Gastroesophageal sphincter (tissue), 4 donors: ENCODE data around the gene ARHGEF4. TPM values are rescaled to one million over a fixed set of nuclear protein-coding genes. Genes with fewer than 3 reads are reported as not detected.
A peak's percentile ranks its signal among the peaks of the same experiment; 100 is the strongest.

Experiments used
- ATAC-seq: fragments of 150-250 bp; one replicate; pipeline ENCODE4 v1.9.1; 2016; ENCODE audit warnings: mild to moderate bottlenecking, moderate library complexity
- H3K27ac ChIP-seq, 4 donors: fragments of 200-600 bp; sonication (generic) in 3 of 4; 1 replicate in 3 of 4; 2 replicates in 1 of 4; pipeline ENCODE4 v1.5.1; 2016 to 2019
- H3K27me3 ChIP-seq: fragments of 200-600 bp; sonication (generic); one replicate; pipeline ENCODE4 v1.5.1; 2019
- H3K36me3 ChIP-seq, 2 donors: fragments of 200-600 bp; sonication (generic); one replicate each; pipeline ENCODE4 v1.5.1; 2019; ENCODE audit warnings: control low read depth in 1 of 2
- H3K4me1 ChIP-seq, 3 donors: fragments of 200-600 bp; sonication (generic); 1 replicate in 2 of 3; 2 replicates in 1 of 3; pipeline ENCODE4 v1.5.1; 2016 to 2019; ENCODE audit warnings: control low read depth in 2 of 3
- H3K4me3 ChIP-seq, 2 donors: fragments of 200-600 bp; sonication (generic); one replicate each; pipeline ENCODE4 v1.5.1; 2019; ENCODE audit warnings: mild to moderate bottlenecking in 1 of 2, moderate library complexity in 1 of 2
- H3K9me3 ChIP-seq, 3 donors: fragments of 200-600 bp; sonication (generic); one replicate each; pipeline ENCODE4 v1.5.1; 2017 to 2019; ENCODE audit warnings: control low read depth in 2 of 3
- CTCF ChIP-seq, 4 experiments: fragments of 200-600 bp in 2 of 4; fragments of 450-650 bp in 2 of 4; sonication (generic) in 1 of 4; IDR thresholded peaks; one replicate each; pipeline ENCODE4 v1.5.1; 2017 to 2019; ENCODE audit warnings: antibody characterized with exemption in 4 of 4, mild to moderate bottlenecking in 2 of 4, moderate library complexity in 2 of 4
- EP300 ChIP-seq: sonication (generic); formaldehyde crosslinking; IDR thresholded peaks from one replicate; pipeline ENCODE4 v1.6.1; 2017; ENCODE audit warnings: antibody characterized with exemption, mild to moderate bottlenecking
- POLR2A ChIP-seq, 2 donors: fragments of 450-650 bp; IDR thresholded peaks; one replicate each; pipeline ENCODE4 v1.6.1; 2017; ENCODE audit warnings: antibody characterized with exemption in 2 of 2, mild to moderate bottlenecking in 2 of 2, moderate library complexity in 1 of 2
- POLR2AphosphoS5 ChIP-seq: sonication (generic); formaldehyde crosslinking; IDR thresholded peaks from one replicate; pipeline ENCODE4 v1.6.1; 2017; ENCODE audit warnings: antibody characterized with exemption
- WGBS, 2 donors: methylation state at CpG; one replicate each; pipeline ENCODE4 v1.1.5; 2018; ENCODE audit warnings: low coverage in 1 of 2; 5-methylcytosine and 5-hydroxymethylcytosine counted together
- total RNA-seq, 4 donors: library from RNA; depleted of rRNA; stranded (reverse); fragments of >200 nt; gene quantifications; one replicate each; pipeline ENCODE4 v1.1.0, GENCODE V29; 2016

The ARHGEF4 gene
- total RNA-seq, 4 donors from 2014 or later = 15.9 to 59.5 (median 21.8) TPM

DNA sequence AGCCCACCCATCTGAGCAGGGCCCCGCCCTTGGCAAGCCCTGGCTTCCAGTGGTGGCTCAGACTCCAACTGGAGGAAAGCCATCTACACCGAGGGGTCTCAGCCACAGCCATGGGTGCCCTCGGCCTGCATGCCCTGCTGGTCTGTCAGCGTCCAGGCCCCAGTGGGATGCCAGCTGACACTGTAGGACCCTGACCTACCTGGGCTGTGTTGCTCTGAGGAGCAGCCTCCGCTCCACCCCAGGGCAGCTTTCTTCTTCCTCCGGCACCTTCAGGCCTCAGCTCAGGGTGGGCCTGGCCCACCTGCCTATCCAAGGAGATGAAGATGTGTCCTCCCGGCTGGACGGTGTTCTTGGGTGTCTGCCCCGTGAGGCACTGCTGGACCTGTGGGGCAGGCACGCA lies 13.9 kb upstream of the ARHGEF4 start:
- H3K27ac ChIP-seq = no peak overlapping the region
- WGBS, 2 donors = no CpG with 5 or more reads among the region's 10 CpGs
- no peak for TF ChIP-seq POLR2AphosphoS5
- TF ChIP-seq CTCF (IDR thresholded peaks at IDR 0.05) = no peak
- no peak for TF ChIP-seq POLR2A (IDR thresholded peaks at IDR 0.05)
- no peak overlapping the region for H3K4me3 ChIP-seq
- no peaks in the 10 kb centered on the region for H3K9me3 ChIP-seq
- H3K4me1 ChIP-seq = peaks cover 3 to 19% (median 11%) of the 10 kb centered on the region in 3 donors
- H3K27me3 ChIP-seq = peaks cover 10% of the 10 kb centered on the region
- no peaks in the 10 kb centered on the region for H3K36me3 ChIP-seq
- ATAC-seq = no peak

- H3K27me3 ChIP-seq = peaks cover 10% of the 10 kb centered on the region
- no peak for ATAC-seq
- TF ChIP-seq EP300 (no peak), POLR2A (IDR thresholded peaks at IDR 0.05) (no peak), POLR2AphosphoS5 (no peak), CTCF (IDR thresholded peaks at IDR 0.05) (no peak)
- H3K4me3 ChIP-seq = no peak overlapping the region
- peak overlapping the region in 1 of 4 donors; percentile 29 for H3K27ac ChIP-seq
- peaks cover 3 to 19% (median 11%) of the 10 kb centered on the region in 3 donors for H3K4me1 ChIP-seq
- H3K36me3 ChIP-seq = no peaks in the 10 kb centered on the region
- H3K9me3 ChIP-seq = no peaks in the 10 kb centered on the region
- WGBS, 2 donors = 40% methylated on average over 1 of the region's 10 CpGs; no CpG with 5 or more reads in 1 of the 2 donors
Observed at GRCh38 chr2:130823171-130823885, 13.4 kb upstream of the ARHGEF4 start.

GRCh38 chr2:130823886-130824491 lies 12.7 kb upstream of the ARHGEF4 start:
- peaks cover 3 to 19% (median 11%) of the 10 kb centered on the region in 3 donors for H3K4me1 ChIP-seq
- H3K36me3 ChIP-seq = no peaks in the 10 kb centered on the region
- H3K27me3 ChIP-seq = peaks cover 4% of the 10 kb centered on the region
- ATAC-seq = no peak
- WGBS, 2 donors = 77% methylated on average over 3 of the region's 10 CpGs; no CpG with 5 or more reads in 1 of the 2 donors
- no peaks in the 10 kb centered on the region for H3K9me3 ChIP-seq
- peak overlapping the region in 1 of 4 donors; percentile 27 for H3K27ac ChIP-seq
- no peak for TF ChIP-seq POLR2A (IDR thresholded peaks at IDR 0.05)
- no peak for TF ChIP-seq EP300
- TF ChIP-seq POLR2AphosphoS5 = no peak
- TF ChIP-seq CTCF (IDR thresholded peaks at IDR 0.05) = no peak
- no peak overlapping the region for H3K4me3 ChIP-seq

- no peaks in the 10 kb centered on the region for H3K36me3 ChIP-seq
- WGBS, 2 donors = 40 to 47% methylated on average over 2 of the region's 8 CpGs
- no peaks in the 10 kb centered on the region for H3K27me3 ChIP-seq
- no peaks in the 10 kb centered on the region for H3K9me3 ChIP-seq
- no peak for TF ChIP-seq CTCF (IDR thresholded peaks at IDR 0.05)
- no peak for TF ChIP-seq EP300
- no peak for TF ChIP-seq POLR2A (IDR thresholded peaks at IDR 0.05)
- no peak for TF ChIP-seq POLR2AphosphoS5
- H3K4me1 ChIP-seq = peaks cover 1 to 13% (median 8%) of the 10 kb centered on the region in 3 donors
- no peak overlapping the region for H3K4me3 ChIP-seq
- ATAC-seq = no peak
- H3K27ac ChIP-seq = no peak overlapping the region
Observed at GRCh38 chr2:130824492-130825061, 12.1 kb upstream of the ARHGEF4 start.
